ENCODE measurements around the gene ECI1. TPM values are rescaled to one million over a fixed set of nuclear protein-coding genes. Genes with fewer than 3 reads are reported as not detected.

The ECI1 gene
- total RNA-seq, 1 donor, result 42.3 TPM

- TF ChIP-seq CTCF (IDR thresholded peaks at IDR 0.05; ENCODE audit: extremely low read depth, low read depth, low read length), result no peak
- H3K36me3 ChIP-seq (ENCODE audit: insufficient read depth, low read length), result peaks cover 20% of the 10 kb centered on the region
Observed at GRCh38 chr16:2208772-2209171, 42.6 kb downstream of the ECI1 start.

GRCh38 chr16:2208308-2208707 is 43.1 kb downstream of the ECI1 start:
- TF ChIP-seq CTCF (IDR thresholded peaks at IDR 0.05; ENCODE audit: extremely low read depth, low read depth, low read length), result no peak
- DNase-seq (ENCODE audit: insufficient read length, low spot score, missing footprints), result no peak
- H3K9me3 ChIP-seq (ENCODE audit: low read depth, low read length), result no peaks in the 10 kb centered on the region
- H3K27ac ChIP-seq (ENCODE audit: low read depth, low read length), result no peak overlapping the region
- H3K27me3 ChIP-seq (ENCODE audit: insufficient read depth, low read length), result no peaks in the 10 kb centered on the region
- H3K4me1 ChIP-seq (ENCODE audit: insufficient read depth, low read length), result peaks cover 23% of the 10 kb centered on the region
- H3K4me3 ChIP-seq (ENCODE audit: insufficient read depth, low read length), result no peak overlapping the region
- H3K36me3 ChIP-seq (ENCODE audit: insufficient read depth, low read length), result peaks cover 20% of the 10 kb centered on the region
- peaks cover 41% of the 10 kb centered on the region for H3K79me2 ChIP-seq (ENCODE audit: insufficient read depth, low read length)
- H3K4me2 ChIP-seq (ENCODE audit: insufficient read depth, low read length), result no peak overlapping the region
- H4K20me1 ChIP-seq (ENCODE audit: insufficient read depth, low read length), result no peaks in the 10 kb centered on the region
- no peak overlapping the region for H2AFZ ChIP-seq (ENCODE audit: low read length)

More at GRCh38 chr16:2208772-2209171, 42.6 kb downstream of the ECI1 start:
- DNase-seq (ENCODE audit: insufficient read length, low spot score, missing footprints), result no peak
- H3K27me3 ChIP-seq (ENCODE audit: insufficient read depth, low read length), result no peaks in the 10 kb centered on the region
- H3K79me2 ChIP-seq (ENCODE audit: insufficient read depth, low read length), result peaks cover 46% of the 10 kb centered on the region
- no peak overlapping the region for H3K4me2 ChIP-seq (ENCODE audit: insufficient read depth, low read length)
- H3K9me3 ChIP-seq (ENCODE audit: low read depth, low read length), result no peaks in the 10 kb centered on the region
- no peaks in the 10 kb centered on the region for H4K20me1 ChIP-seq (ENCODE audit: insufficient read depth, low read length)
- H2AFZ ChIP-seq (ENCODE audit: low read length), result no peak overlapping the region
- peaks cover 28% of the 10 kb centered on the region for H3K4me1 ChIP-seq (ENCODE audit: insufficient read depth, low read length)
- no peak overlapping the region for H3K4me3 ChIP-seq (ENCODE audit: insufficient read depth, low read length)
- no peak overlapping the region for H3K27ac ChIP-seq (ENCODE audit: low read depth, low read length)

- Histone ChIP-seq H4K20me1 (ENCODE audit: insufficient read depth, low read length) (no peaks in the 10 kb centered on the region), H3K4me2 (ENCODE audit: insufficient read depth, low read length) (no peak overlapping the region), H3K27ac (ENCODE audit: low read depth, low read length) (no peak overlapping the region), H3K79me2 (ENCODE audit: insufficient read depth, low read length) (peaks cover 36% of the 10 kb centered on the region), H3K4me1 (ENCODE audit: insufficient read depth, low read length) (peaks cover 19% of the 10 kb centered on the region), H3K4me3 (ENCODE audit: insufficient read depth, low read length) (no peak overlapping the region), H3K36me3 (ENCODE audit: insufficient read depth, low read length) (peaks cover 20% of the 10 kb centered on the region), H3K27me3 (ENCODE audit: insufficient read depth, low read length) (no peaks in the 10 kb centered on the region), H2AFZ (ENCODE audit: low read length) (no peak overlapping the region), H3K9me3 (ENCODE audit: low read depth, low read length) (no peaks in the 10 kb centered on the region)
- no peak for TF ChIP-seq CTCF (IDR thresholded peaks at IDR 0.05; ENCODE audit: extremely low read depth, low read depth, low read length)
- DNase-seq (ENCODE audit: insufficient read length, low spot score, missing footprints), result no peak
Observed at GRCh38 chr16:2207872-2208271, 43.5 kb downstream of the ECI1 start.

GRCh38 chr16:2206780-2207433 is 44.5 kb downstream of the ECI1 start:
- no peak overlapping the region for H3K4me2 ChIP-seq (ENCODE audit: insufficient read depth, low read length)

More at GRCh38 chr16:2206780-2207433, 44.5 kb downstream of the ECI1 start:
- H3K36me3 ChIP-seq (ENCODE audit: insufficient read depth, low read length), result peaks cover 17% of the 10 kb centered on the region
- peaks cover 13% of the 10 kb centered on the region for H3K4me1 ChIP-seq (ENCODE audit: insufficient read depth, low read length)
- no peak overlapping the region for H3K27ac ChIP-seq (ENCODE audit: low read depth, low read length)
- no peaks in the 10 kb centered on the region for H3K27me3 ChIP-seq (ENCODE audit: insufficient read depth, low read length)
- no peak for TF ChIP-seq CTCF (IDR thresholded peaks at IDR 0.05; ENCODE audit: extremely low read depth, low read depth, low read length)
- DNase-seq (ENCODE audit: insufficient read length, low spot score, missing footprints), result peak; percentile 81
- no peak overlapping the region for H2AFZ ChIP-seq (ENCODE audit: low read length)
- H4K20me1 ChIP-seq (ENCODE audit: insufficient read depth, low read length), result no peaks in the 10 kb centered on the region
- H3K79me2 ChIP-seq (ENCODE audit: insufficient read depth, low read length), result peaks cover 27% of the 10 kb centered on the region
- H3K4me3 ChIP-seq (ENCODE audit: insufficient read depth, low read length), result no peak overlapping the region
- no peaks in the 10 kb centered on the region for H3K9me3 ChIP-seq (ENCODE audit: low read depth, low read length)
